HepG2 (cell line): ENCODE data around the gene SH2D7. TPM values are rescaled to one million over a fixed set of nuclear protein-coding genes. Genes with fewer than 3 reads are reported as not detected.

Source experiments
- AKAP8 ChIP-seq: sonication (generic); formaldehyde crosslinking; IDR thresholded peaks from 2 replicates; pipeline ENCODE4 v1.5.1; 2020; ENCODE audit warnings: mild to moderate bottlenecking, missing genetic modification reagents
- PHF20 ChIP-seq: sonication (generic); formaldehyde crosslinking; IDR thresholded peaks from 2 replicates; pipeline ENCODE4 v1.5.0; 2020; ENCODE audit warnings: mild to moderate bottlenecking, missing genetic modification reagents
- SNAI1 ChIP-seq: sonication (generic); formaldehyde crosslinking; IDR thresholded peaks from 2 replicates; pipeline ENCODE4 v1.5.0; 2020; ENCODE audit warnings: mild to moderate bottlenecking, missing genetic modification reagents, borderline replicate concordance
- ZMYM3 ChIP-seq: sonication (generic); formaldehyde crosslinking; IDR thresholded peaks from 2 replicates; pipeline ENCODE4 v1.5.1; 2020; ENCODE audit warnings: mild to moderate bottlenecking, missing genetic modification reagents
- ZNF614 ChIP-seq: IDR thresholded peaks from 2 replicates; pipeline ENCODE4 v1.6.1; 2018; ENCODE audit warnings: missing biosample characterization, missing genetic modification reagents, inconsistent platforms, borderline replicate concordance
- ZNF615 ChIP-seq: sonication (generic); formaldehyde crosslinking; IDR thresholded peaks from 2 replicates; pipeline ENCODE4 v1.5.0; 2020; ENCODE audit warnings: mild to moderate bottlenecking, missing genetic modification reagents, borderline replicate concordance
- polyA plus RNA-seq, 8 experiments: library from polyadenylated mRNA; depleted of rRNA in 3 of 8; stranded (reverse) in 7 of 8; unstranded in 1 of 8; fragments of >200 nt; fragmentation: Illumina TruSeq in 4 of 8; extraction: Trizol in 4 of 8; gene quantifications; 2 replicates each; pipeline versions ENCODE4 v1.2.1 to v1.2.3, GENCODE V29; 2011 to 2016; ENCODE audit warnings: low read depth in 4 of 8, missing spikeins in 1 of 8, mixed read lengths in 1 of 8; ENCODE audit not compliant: insufficient read depth in 1 of 8
- total RNA-seq, 5 experiments: library from RNA; depleted of rRNA; stranded (reverse); fragments of >200 nt; fragmentation: Illumina TruSeq; extraction: Trizol; gene quantifications; 2 replicates each; pipeline ENCODE4 v1.2.3, GENCODE V29; 2016; ENCODE audit warnings: low read depth in 1 of 5
- TF ChIP-seq, protein P1 (sequence below): sonication (generic); formaldehyde crosslinking; IDR thresholded peaks from 2 replicates; pipeline ENCODE4 v1.5.0; 2020; ENCODE audit warnings: mild to moderate bottlenecking, missing genetic modification reagents
- TF ChIP-seq, protein P2 (sequence below): fragments of 450-650 bp; IDR thresholded peaks from 2 replicates; pipeline ENCODE4 v1.6.1; 2017; ENCODE audit warnings: mild to moderate bottlenecking
- TF ChIP-seq, protein P3 (sequence below): sonication (generic); formaldehyde crosslinking; IDR thresholded peaks from 2 replicates; pipeline ENCODE4 v1.5.0; 2020; ENCODE audit warnings: mild to moderate bottlenecking, missing genetic modification reagents, borderline replicate concordance
- TF ChIP-seq, protein P4 (sequence below): sonication (generic); formaldehyde crosslinking; IDR thresholded peaks from 2 replicates; pipeline ENCODE4 v1.4.0; 2020; ENCODE audit warnings: mild to moderate bottlenecking, missing genetic modification reagents
- TF ChIP-seq, protein P5 (sequence below): sonication (generic); formaldehyde crosslinking; IDR thresholded peaks from 2 replicates; pipeline ENCODE4 v1.4.0; 2020; ENCODE audit warnings: missing genetic modification reagents, borderline replicate concordance
- TF ChIP-seq, protein P6 (sequence below): sonication (generic); formaldehyde crosslinking; IDR thresholded peaks from 2 replicates; pipeline ENCODE4 v1.4.0; 2020; ENCODE audit warnings: mild to moderate bottlenecking, missing genetic modification reagents
- TF ChIP-seq, protein P7 (sequence below): sonication (generic); formaldehyde crosslinking; IDR thresholded peaks from 2 replicates; pipeline ENCODE4 v1.5.1; 2020; ENCODE audit warnings: missing genetic modification reagents, mild to moderate bottlenecking, borderline replicate concordance

Gene SH2D7
- total and polyA plus RNA-seq, 2 of the 13 experiments (the other 11 are each of a cell fraction or from before 2014, with no cell fraction given): not detected

GRCh38 chr15:78108300-78109084 is 16.1 kb downstream of the SH2D7 start (continued):
- TF ChIP-seq, protein P1, sequence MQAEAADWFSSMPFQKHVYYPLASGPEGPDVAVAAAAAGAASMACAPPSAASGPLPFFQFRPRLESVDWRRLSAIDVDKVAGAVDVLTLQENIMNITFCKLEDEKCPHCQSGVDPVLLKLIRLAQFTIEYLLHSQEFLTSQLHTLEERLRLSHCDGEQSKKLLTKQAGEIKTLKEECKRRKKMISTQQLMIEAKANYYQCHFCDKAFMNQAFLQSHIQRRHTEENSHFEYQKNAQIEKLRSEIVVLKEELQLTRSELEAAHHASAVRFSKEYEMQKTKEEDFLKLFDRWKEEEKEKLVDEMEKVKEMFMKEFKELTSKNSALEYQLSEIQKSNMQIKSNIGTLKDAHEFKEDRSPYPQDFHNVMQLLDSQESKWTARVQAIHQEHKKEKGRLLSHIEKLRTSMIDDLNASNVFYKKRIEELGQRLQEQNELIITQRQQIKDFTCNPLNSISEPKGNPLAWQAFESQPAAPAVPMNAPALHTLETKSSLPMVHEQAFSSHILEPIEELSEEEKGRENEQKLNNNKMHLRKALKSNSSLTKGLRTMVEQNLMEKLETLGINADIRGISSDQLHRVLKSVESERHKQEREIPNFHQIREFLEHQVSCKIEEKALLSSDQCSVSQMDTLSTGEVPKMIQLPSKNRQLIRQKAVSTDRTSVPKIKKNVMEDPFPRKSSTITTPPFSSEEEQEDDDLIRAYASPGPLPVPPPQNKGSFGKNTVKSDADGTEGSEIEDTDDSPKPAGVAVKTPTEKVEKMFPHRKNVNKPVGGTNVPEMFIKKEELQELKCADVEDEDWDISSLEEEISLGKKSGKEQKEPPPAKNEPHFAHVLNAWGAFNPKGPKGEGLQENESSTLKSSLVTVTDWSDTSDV (CRISPR knock-in tag): no peak
- TF ChIP-seq PHF20 (CRISPR knock-in tag): no peak
- no peak for TF ChIP-seq AKAP8 (CRISPR knock-in tag)
- TF ChIP-seq, protein P2, sequence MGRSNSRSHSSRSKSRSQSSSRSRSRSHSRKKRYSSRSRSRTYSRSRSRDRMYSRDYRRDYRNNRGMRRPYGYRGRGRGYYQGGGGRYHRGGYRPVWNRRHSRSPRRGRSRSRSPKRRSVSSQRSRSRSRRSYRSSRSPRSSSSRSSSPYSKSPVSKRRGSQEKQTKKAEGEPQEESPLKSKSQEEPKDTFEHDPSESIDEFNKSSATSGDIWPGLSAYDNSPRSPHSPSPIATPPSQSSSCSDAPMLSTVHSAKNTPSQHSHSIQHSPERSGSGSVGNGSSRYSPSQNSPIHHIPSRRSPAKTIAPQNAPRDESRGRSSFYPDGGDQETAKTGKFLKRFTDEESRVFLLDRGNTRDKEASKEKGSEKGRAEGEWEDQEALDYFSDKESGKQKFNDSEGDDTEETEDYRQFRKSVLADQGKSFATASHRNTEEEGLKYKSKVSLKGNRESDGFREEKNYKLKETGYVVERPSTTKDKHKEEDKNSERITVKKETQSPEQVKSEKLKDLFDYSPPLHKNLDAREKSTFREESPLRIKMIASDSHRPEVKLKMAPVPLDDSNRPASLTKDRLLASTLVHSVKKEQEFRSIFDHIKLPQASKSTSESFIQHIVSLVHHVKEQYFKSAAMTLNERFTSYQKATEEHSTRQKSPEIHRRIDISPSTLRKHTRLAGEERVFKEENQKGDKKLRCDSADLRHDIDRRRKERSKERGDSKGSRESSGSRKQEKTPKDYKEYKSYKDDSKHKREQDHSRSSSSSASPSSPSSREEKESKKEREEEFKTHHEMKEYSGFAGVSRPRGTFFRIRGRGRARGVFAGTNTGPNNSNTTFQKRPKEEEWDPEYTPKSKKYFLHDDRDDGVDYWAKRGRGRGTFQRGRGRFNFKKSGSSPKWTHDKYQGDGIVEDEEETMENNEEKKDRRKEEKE: no peak
- TF ChIP-seq ZNF615: no peak
- TF ChIP-seq, protein P3, sequence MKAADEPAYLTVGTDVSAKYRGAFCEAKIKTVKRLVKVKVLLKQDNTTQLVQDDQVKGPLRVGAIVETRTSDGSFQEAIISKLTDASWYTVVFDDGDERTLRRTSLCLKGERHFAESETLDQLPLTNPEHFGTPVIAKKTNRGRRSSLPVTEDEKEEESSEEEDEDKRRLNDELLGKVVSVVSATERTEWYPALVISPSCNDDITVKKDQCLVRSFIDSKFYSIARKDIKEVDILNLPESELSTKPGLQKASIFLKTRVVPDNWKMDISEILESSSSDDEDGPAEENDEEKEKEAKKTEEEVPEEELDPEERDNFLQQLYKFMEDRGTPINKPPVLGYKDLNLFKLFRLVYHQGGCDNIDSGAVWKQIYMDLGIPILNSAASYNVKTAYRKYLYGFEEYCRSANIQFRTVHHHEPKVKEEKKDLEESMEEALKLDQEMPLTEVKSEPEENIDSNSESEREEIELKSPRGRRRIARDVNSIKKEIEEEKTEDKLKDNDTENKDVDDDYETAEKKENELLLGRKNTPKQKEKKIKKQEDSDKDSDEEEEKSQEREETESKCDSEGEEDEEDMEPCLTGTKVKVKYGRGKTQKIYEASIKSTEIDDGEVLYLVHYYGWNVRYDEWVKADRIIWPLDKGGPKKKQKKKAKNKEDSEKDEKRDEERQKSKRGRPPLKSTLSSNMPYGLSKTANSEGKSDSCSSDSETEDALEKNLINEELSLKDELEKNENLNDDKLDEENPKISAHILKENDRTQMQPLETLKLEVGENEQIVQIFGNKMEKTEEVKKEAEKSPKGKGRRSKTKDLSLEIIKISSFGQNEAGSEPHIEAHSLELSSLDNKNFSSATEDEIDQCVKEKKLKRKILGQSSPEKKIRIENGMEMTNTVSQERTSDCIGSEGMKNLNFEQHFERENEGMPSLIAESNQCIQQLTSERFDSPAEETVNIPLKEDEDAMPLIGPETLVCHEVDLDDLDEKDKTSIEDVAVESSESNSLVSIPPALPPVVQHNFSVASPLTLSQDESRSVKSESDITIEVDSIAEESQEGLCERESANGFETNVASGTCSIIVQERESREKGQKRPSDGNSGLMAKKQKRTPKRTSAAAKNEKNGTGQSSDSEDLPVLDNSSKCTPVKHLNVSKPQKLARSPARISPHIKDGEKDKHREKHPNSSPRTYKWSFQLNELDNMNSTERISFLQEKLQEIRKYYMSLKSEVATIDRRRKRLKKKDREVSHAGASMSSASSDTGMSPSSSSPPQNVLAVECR (CRISPR knock-in tag): no peak
- TF ChIP-seq, protein P4, sequence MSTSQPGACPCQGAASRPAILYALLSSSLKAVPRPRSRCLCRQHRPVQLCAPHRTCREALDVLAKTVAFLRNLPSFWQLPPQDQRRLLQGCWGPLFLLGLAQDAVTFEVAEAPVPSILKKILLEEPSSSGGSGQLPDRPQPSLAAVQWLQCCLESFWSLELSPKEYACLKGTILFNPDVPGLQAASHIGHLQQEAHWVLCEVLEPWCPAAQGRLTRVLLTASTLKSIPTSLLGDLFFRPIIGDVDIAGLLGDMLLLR (CRISPR knock-in tag): no peak
- peak; percentile 31; the same call in 1 of the 2 replicates for TF ChIP-seq ZNF614 (CRISPR knock-in tag)
- no peak for TF ChIP-seq ZMYM3 (CRISPR knock-in tag)
- TF ChIP-seq, protein P5, sequence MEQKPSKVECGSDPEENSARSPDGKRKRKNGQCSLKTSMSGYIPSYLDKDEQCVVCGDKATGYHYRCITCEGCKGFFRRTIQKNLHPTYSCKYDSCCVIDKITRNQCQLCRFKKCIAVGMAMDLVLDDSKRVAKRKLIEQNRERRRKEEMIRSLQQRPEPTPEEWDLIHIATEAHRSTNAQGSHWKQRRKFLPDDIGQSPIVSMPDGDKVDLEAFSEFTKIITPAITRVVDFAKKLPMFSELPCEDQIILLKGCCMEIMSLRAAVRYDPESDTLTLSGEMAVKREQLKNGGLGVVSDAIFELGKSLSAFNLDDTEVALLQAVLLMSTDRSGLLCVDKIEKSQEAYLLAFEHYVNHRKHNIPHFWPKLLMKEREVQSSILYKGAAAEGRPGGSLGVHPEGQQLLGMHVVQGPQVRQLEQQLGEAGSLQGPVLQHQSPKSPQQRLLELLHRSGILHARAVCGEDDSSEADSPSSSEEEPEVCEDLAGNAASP: peak; percentile 46; the same call in 1 of the 2 replicates
- TF ChIP-seq, protein P6, sequence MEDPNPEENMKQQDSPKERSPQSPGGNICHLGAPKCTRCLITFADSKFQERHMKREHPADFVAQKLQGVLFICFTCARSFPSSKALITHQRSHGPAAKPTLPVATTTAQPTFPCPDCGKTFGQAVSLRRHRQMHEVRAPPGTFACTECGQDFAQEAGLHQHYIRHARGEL (CRISPR knock-in tag): no peak
- no peak for TF ChIP-seq SNAI1
- TF ChIP-seq, protein P7, sequence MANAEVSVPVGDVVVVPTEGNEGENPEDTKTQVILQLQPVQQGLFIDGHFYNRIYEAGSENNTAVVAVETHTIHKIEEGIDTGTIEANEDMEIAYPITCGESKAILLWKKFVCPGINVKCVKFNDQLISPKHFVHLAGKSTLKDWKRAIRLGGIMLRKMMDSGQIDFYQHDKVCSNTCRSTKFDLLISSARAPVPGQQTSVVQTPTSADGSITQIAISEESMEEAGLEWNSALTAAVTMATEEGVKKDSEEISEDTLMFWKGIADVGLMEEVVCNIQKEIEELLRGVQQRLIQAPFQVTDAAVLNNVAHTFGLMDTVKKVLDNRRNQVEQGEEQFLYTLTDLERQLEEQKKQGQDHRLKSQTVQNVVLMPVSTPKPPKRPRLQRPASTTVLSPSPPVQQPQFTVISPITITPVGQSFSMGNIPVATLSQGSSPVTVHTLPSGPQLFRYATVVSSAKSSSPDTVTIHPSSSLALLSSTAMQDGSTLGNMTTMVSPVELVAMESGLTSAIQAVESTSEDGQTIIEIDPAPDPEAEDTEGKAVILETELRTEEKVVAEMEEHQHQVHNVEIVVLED (CRISPR knock-in tag): no peak
